HepG2 (cell line): ENCODE results near the gene APBB3. TPM values are rescaled to one million over a fixed set of nuclear protein-coding genes. Genes with fewer than 3 reads are reported as not detected.

Source experiments
- ATF7-NPFF ChIP-seq: sonication (generic); formaldehyde crosslinking; IDR thresholded peaks from 2 replicates; pipeline ENCODE4 v1.8.1; 2023; ENCODE audit warnings: mild to moderate bottlenecking, low read depth, missing genetic modification reagents, moderate library complexity
- BRCA1 ChIP-seq: sonication (generic); formaldehyde crosslinking; IDR thresholded peaks from 2 replicates; pipeline ENCODE4 v1.4.0; 2020; ENCODE audit warnings: missing genetic modification reagents
- HHEX ChIP-seq: IDR thresholded peaks from 2 replicates; pipeline ENCODE4 v1.6.1; 2016; ENCODE audit warnings: control low read depth
- JUNB ChIP-seq: sonication (generic); formaldehyde crosslinking; IDR thresholded peaks from 2 replicates; pipeline ENCODE4 v1.8.0; 2022; ENCODE audit warnings: missing genetic modification reagents, mild to moderate bottlenecking, borderline replicate concordance
- MTF1 ChIP-seq: sonication (generic); formaldehyde crosslinking; IDR thresholded peaks from 2 replicates; pipeline ENCODE4 v1.5.0; 2020; ENCODE audit warnings: missing genetic modification reagents
- NR2F6 ChIP-seq, 2 experiments: IDR thresholded peaks; 2 replicates each; pipeline ENCODE4 v1.6.1; 2016; ENCODE audit warnings: antibody characterized with exemption in 1 of 2, mild to moderate bottlenecking in 1 of 2
- POLR2AphosphoS5 ChIP-seq: IDR thresholded peaks from 2 replicates; pipeline ENCODE4 v1.6.1; 2012; ENCODE audit warnings: low read depth, low read length
- RBM39 ChIP-seq: fragments of 200-400 bp; formaldehyde crosslinking; IDR thresholded peaks from one replicate; pipeline ENCODE4 v1.6.1; 2018; ENCODE audit warnings: antibody characterized with exemption, mild to moderate bottlenecking, low read depth, low read length; ENCODE audit not compliant: poor library complexity, severe bottlenecking
- SP1 ChIP-seq, 2 experiments: fragments of 450-650 bp in 1 of 2; sonication (generic) in 1 of 2; formaldehyde crosslinking in 1 of 2; IDR thresholded peaks; 2 replicates each; pipeline versions ENCODE4 v1.4.0 to v1.6.1; 2016 to 2020; ENCODE audit warnings: missing genetic modification reagents in 1 of 2
- SRF ChIP-seq: IDR thresholded peaks from 2 replicates; pipeline ENCODE4 v1.6.1; 2011; ENCODE audit warnings: mild to moderate bottlenecking, low read depth, low read length, moderate library complexity
- ZFX ChIP-seq: sonication (generic); formaldehyde crosslinking; IDR thresholded peaks from 2 replicates; pipeline ENCODE4 v1.4.0; 2020; ENCODE audit warnings: mild to moderate bottlenecking, low read depth, missing genetic modification reagents, moderate library complexity
- ZNF713 ChIP-seq: sonication (generic); formaldehyde crosslinking; IDR thresholded peaks from 2 replicates; pipeline ENCODE4 v1.4.0; 2020; ENCODE audit warnings: mild to moderate bottlenecking, missing genetic modification reagents
- ZNF782 ChIP-seq: sonication (generic); formaldehyde crosslinking; IDR thresholded peaks from 2 replicates; pipeline ENCODE4 v1.4.0; 2020; ENCODE audit warnings: missing genetic modification reagents, mild to moderate bottlenecking, borderline replicate concordance
- ZSCAN20 ChIP-seq: sonication (generic); formaldehyde crosslinking; IDR thresholded peaks from 2 replicates; pipeline ENCODE4 v1.4.0; 2020; ENCODE audit warnings: missing genetic modification reagents, mild to moderate bottlenecking, borderline replicate concordance
- polyA plus RNA-seq, 8 experiments: library from polyadenylated mRNA; depleted of rRNA in 3 of 8; stranded (reverse) in 7 of 8; unstranded in 1 of 8; fragments of >200 nt; fragmentation: Illumina TruSeq in 4 of 8; extraction: Trizol in 4 of 8; gene quantifications; 2 replicates each; pipeline versions ENCODE4 v1.2.1 to v1.2.3, GENCODE V29; 2011 to 2016; ENCODE audit warnings: low read depth in 4 of 8, missing spikeins in 1 of 8, mixed read lengths in 1 of 8; ENCODE audit not compliant: insufficient read depth in 1 of 8
- total RNA-seq, 5 experiments: library from RNA; depleted of rRNA; stranded (reverse); fragments of >200 nt; fragmentation: Illumina TruSeq; extraction: Trizol; gene quantifications; 2 replicates each; pipeline ENCODE4 v1.2.3, GENCODE V29; 2016; ENCODE audit warnings: low read depth in 1 of 5
- TF ChIP-seq, protein P1 (sequence below): sonication (generic); formaldehyde crosslinking; IDR thresholded peaks from 2 replicates; pipeline ENCODE4 v1.9.0; 2022; ENCODE audit warnings: missing genetic modification reagents, mild to moderate bottlenecking, borderline replicate concordance
- TF ChIP-seq, protein P2 (sequence below): sonication (generic); formaldehyde crosslinking; IDR thresholded peaks from 2 replicates; pipeline ENCODE4 v1.5.1; 2020; ENCODE audit warnings: mild to moderate bottlenecking, missing genetic modification reagents, moderate library complexity
- TF ChIP-seq, protein P3 (sequence below): sonication (generic); formaldehyde crosslinking; IDR thresholded peaks from 2 replicates; pipeline ENCODE4 v1.8.0; 2022; ENCODE audit warnings: missing genetic modification reagents, mild to moderate bottlenecking, moderate library complexity, borderline replicate concordance
- TF ChIP-seq, protein P4 (sequence below): sonication (generic); formaldehyde crosslinking; IDR thresholded peaks from 2 replicates; pipeline ENCODE4 v1.5.0; 2020; ENCODE audit warnings: missing genetic modification reagents
- TF ChIP-seq, protein P5 (sequence below): IDR thresholded peaks from 2 replicates; pipeline ENCODE4 v1.6.1; 2016; ENCODE audit warnings: low read depth, borderline replicate concordance
- TF ChIP-seq, protein P6 (sequence below): fragments of 450-650 bp; IDR thresholded peaks from 2 replicates; pipeline ENCODE4 v1.6.1; 2016

Gene APBB3
- total and polyA plus RNA-seq, 2 of the 13 experiments (the other 11 are each of a cell fraction or from before 2014, with no cell fraction given) = 0.38 to 0.78 TPM

DNA sequence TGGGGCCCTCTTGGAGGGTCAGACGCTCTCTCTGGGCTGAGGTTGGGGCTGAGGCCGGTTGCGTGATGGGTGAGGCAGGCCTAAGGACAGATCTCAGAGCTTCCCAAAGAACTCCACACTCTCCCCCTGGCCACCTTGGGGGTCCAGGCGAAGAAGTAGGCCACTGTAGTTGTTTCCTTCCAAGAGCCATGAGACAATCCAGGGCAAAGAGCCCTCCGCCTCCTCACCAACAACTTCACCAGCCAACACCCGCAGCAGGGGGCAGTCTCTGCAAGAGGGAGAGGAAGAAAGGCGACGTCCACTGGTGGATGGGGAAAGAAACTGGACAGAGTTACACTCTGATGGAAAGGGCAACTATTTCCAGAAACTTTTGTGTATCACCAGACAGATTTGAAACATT is 10.9 kb upstream of the APBB3 start (continued):
- TF ChIP-seq, protein P1, sequence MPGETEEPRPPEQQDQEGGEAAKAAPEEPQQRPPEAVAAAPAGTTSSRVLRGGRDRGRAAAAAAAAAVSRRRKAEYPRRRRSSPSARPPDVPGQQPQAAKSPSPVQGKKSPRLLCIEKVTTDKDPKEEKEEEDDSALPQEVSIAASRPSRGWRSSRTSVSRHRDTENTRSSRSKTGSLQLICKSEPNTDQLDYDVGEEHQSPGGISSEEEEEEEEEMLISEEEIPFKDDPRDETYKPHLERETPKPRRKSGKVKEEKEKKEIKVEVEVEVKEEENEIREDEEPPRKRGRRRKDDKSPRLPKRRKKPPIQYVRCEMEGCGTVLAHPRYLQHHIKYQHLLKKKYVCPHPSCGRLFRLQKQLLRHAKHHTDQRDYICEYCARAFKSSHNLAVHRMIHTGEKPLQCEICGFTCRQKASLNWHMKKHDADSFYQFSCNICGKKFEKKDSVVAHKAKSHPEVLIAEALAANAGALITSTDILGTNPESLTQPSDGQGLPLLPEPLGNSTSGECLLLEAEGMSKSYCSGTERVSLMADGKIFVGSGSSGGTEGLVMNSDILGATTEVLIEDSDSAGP = no peak
- no peak for TF ChIP-seq BRCA1
- no peak for TF ChIP-seq SRF
- TF ChIP-seq MTF1 = no peak
- TF ChIP-seq NR2F6 (IDR thresholded peaks at IDR 0.05) = no peak
- TF ChIP-seq NR2F6 (CRISPR knock-in tag; IDR thresholded peaks at IDR 0.05) = peak; percentile 56; the same call in 1 of the 2 replicates
- no peak; the same call in 1 of the 2 replicates for TF ChIP-seq ZFX (CRISPR knock-in tag)
- no peak for TF ChIP-seq ZSCAN20 (CRISPR knock-in tag)
- TF ChIP-seq, protein P2, sequence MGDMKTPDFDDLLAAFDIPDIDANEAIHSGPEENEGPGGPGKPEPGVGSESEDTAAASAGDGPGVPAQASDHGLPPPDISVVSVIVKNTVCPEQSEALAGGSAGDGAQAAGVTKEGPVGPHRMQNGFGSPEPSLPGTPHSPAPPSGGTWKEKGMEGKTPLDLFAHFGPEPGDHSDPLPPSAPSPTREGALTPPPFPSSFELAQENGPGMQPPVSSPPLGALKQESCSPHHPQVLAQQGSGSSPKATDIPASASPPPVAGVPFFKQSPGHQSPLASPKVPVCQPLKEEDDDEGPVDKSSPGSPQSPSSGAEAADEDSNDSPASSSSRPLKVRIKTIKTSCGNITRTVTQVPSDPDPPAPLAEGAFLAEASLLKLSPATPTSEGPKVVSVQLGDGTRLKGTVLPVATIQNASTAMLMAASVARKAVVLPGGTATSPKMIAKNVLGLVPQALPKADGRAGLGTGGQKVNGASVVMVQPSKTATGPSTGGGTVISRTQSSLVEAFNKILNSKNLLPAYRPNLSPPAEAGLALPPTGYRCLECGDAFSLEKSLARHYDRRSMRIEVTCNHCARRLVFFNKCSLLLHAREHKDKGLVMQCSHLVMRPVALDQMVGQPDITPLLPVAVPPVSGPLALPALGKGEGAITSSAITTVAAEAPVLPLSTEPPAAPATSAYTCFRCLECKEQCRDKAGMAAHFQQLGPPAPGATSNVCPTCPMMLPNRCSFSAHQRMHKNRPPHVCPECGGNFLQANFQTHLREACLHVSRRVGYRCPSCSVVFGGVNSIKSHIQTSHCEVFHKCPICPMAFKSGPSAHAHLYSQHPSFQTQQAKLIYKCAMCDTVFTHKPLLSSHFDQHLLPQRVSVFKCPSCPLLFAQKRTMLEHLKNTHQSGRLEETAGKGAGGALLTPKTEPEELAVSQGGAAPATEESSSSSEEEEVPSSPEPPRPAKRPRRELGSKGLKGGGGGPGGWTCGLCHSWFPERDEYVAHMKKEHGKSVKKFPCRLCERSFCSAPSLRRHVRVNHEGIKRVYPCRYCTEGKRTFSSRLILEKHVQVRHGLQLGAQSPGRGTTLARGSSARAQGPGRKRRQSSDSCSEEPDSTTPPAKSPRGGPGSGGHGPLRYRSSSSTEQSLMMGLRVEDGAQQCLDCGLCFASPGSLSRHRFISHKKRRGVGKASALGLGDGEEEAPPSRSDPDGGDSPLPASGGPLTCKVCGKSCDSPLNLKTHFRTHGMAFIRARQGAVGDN (CRISPR knock-in tag) = peak; percentile 26
- TF ChIP-seq, protein P3, sequence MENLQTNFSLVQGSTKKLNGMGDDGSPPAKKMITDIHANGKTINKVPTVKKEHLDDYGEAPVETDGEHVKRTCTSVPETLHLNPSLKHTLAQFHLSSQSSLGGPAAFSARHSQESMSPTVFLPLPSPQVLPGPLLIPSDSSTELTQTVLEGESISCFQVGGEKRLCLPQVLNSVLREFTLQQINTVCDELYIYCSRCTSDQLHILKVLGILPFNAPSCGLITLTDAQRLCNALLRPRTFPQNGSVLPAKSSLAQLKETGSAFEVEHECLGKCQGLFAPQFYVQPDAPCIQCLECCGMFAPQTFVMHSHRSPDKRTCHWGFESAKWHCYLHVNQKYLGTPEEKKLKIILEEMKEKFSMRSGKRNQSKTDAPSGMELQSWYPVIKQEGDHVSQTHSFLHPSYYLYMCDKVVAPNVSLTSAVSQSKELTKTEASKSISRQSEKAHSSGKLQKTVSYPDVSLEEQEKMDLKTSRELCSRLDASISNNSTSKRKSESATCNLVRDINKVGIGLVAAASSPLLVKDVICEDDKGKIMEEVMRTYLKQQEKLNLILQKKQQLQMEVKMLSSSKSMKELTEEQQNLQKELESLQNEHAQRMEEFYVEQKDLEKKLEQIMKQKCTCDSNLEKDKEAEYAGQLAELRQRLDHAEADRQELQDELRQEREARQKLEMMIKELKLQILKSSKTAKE = no peak
- TF ChIP-seq, protein P4, sequence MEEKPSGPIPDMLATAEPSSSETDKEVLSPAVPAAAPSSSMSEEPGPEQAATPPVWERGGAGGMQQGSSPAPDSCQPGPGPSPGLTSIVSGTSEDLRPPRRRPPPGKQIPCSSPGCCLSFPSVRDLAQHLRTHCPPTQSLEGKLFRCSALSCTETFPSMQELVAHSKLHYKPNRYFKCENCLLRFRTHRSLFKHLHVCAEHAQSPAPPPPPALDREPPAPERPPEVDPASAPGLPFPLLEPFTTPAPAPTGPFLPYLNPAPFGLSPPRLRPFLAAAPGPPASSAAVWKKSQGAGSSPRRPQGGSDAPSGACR (CRISPR knock-in tag) = no peak
- no peak for TF ChIP-seq ZNF713
- TF ChIP-seq RBM39 = no peak
- TF ChIP-seq ATF7-NPFF (CRISPR knock-in tag) = no peak
- TF ChIP-seq ZNF782 = no peak
- TF ChIP-seq JUNB (CRISPR knock-in tag) = no peak
- TF ChIP-seq SP1 (IDR thresholded peaks at IDR 0.05) = no peak
- no peak for TF ChIP-seq SP1 (CRISPR knock-in tag; IDR thresholded peaks at IDR 0.05)
- TF ChIP-seq HHEX (CRISPR knock-in tag) = no peak
- no peak for TF ChIP-seq POLR2AphosphoS5
- TF ChIP-seq, protein P5, sequence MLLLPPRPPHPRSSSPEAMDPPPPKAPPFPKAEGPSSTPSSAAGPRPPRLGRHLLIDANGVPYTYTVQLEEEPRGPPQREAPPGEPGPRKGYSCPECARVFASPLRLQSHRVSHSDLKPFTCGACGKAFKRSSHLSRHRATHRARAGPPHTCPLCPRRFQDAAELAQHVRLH = no peak
- TF ChIP-seq, protein P6, sequence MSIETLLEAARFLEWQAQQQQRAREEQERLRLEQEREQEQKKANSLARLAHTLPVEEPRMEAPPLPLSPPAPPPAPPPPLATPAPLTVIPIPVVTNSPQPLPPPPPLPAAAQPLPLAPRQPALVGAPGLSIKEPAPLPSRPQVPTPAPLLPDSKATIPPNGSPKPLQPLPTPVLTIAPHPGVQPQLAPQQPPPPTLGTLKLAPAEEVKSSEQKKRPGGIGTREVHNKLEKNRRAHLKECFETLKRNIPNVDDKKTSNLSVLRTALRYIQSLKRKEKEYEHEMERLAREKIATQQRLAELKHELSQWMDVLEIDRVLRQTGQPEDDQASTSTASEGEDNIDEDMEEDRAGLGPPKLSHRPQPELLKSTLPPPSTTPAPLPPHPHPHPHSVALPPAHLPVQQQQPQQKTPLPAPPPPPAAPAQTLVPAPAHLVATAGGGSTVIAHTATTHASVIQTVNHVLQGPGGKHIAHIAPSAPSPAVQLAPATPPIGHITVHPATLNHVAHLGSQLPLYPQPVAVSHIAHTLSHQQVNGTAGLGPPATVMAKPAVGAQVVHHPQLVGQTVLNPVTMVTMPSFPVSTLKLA = no peak
